Mesothelial cell of epicardium (in vitro differentiated cells): ENCODE results near the gene PIKFYVE. TPM values are rescaled to one million over a fixed set of nuclear protein-coding genes. Genes with fewer than 3 reads are reported as not detected.

ENCODE experiments used
- DNase-seq, 2 experiments: peaks; one replicate each; pipeline ENCODE4 v3.0.0; 2021; ENCODE audit warnings: low spot score in 2 of 2; ENCODE audit not compliant: unreplicated experiment in 2 of 2
- H3K27ac Mint-ChIP-seq: 2 replicates; pipeline ENCODE4 v1.8.0; 2021; ENCODE audit warnings: mixed read lengths
- H3K27me3 Mint-ChIP-seq: 2 replicates; pipeline ENCODE4 v1.8.0; 2021; ENCODE audit warnings: low read depth, mixed read lengths
- H3K36me3 Mint-ChIP-seq: 2 replicates; pipeline ENCODE4 v1.8.0; 2021; ENCODE audit warnings: mixed read lengths
- H3K4me1 Mint-ChIP-seq: 2 replicates; pipeline ENCODE4 v1.8.0; 2021; ENCODE audit warnings: mixed read lengths
- H3K4me3 Mint-ChIP-seq: 2 replicates; pipeline ENCODE4 v1.8.0; 2021; ENCODE audit warnings: mild to moderate bottlenecking, moderate library complexity, mixed read lengths
- H3K9me3 Mint-ChIP-seq: 2 replicates; pipeline ENCODE4 v1.8.0; 2021; ENCODE audit warnings: mixed read lengths
- CTCF ChIP-seq: fragments of 200-600 bp; sonication (generic); IDR thresholded peaks from one replicate; pipeline ENCODE4 v1.5.0; 2021; ENCODE audit warnings: antibody characterized with exemption; ENCODE audit not compliant: unreplicated experiment
- total RNA-seq: library from RNA; stranded (reverse); gene quantifications from 3 replicates; pipeline ENCODE4 v1.2.1, GENCODE V29; 2021

The PIKFYVE gene
- total RNA-seq, 1 donor from 2014 or later: 46.7 TPM

- Mint-ChIP-seq H3K36me3 (peaks cover 51% of the 10 kb centered on the region), H3K27me3 (no peaks in the 10 kb centered on the region), H3K27ac (no peak overlapping the region), H3K4me1 (no peaks in the 10 kb centered on the region), H3K4me3 (no peak overlapping the region), H3K9me3 (peaks cover 5% of the 10 kb centered on the region)
- DNase-seq: no peak
- no peak for TF ChIP-seq CTCF
Observed at GRCh38 chr2:208297961-208298360, 31.9 kb downstream of the PIKFYVE start.

- DNase-seq: no peak
- H3K27me3 Mint-ChIP-seq: no peaks in the 10 kb centered on the region
- H3K9me3 Mint-ChIP-seq: no peaks in the 10 kb centered on the region
- no peak for TF ChIP-seq CTCF
- H3K36me3 Mint-ChIP-seq: peaks cover 43% of the 10 kb centered on the region
- H3K4me1 Mint-ChIP-seq: no peaks in the 10 kb centered on the region
- H3K27ac Mint-ChIP-seq: no peak overlapping the region
- no peak overlapping the region for H3K4me3 Mint-ChIP-seq
Observed at GRCh38 chr2:208300847-208301618, 35.0 kb downstream of the PIKFYVE start.

DNA sequence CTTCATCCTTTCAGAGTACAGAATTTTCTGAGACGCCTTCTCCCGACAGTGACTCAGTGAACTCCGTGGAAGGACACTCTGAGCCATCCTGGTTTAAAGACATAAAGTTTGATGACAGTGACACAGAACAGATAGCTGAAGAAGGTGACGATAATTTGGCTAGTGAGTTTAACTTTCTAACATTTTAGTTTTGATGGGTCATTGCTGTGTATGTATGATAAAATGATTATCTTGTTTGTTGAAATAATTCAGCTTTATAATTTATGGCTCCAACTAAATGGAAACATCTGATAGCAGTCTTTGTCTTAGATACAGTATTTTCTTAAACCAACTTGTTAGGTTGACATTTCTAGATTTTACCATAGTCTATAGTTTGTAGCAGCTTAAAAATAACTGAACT, 38.1 kb downstream of the PIKFYVE start:
- DNase-seq: no peak
- H3K36me3 Mint-ChIP-seq: peaks cover 55% of the 10 kb centered on the region
- H3K4me3 Mint-ChIP-seq: no peak overlapping the region
- no peaks in the 10 kb centered on the region for H3K4me1 Mint-ChIP-seq
- no peak for TF ChIP-seq CTCF
- no peak overlapping the region for H3K27ac Mint-ChIP-seq
- no peaks in the 10 kb centered on the region for H3K27me3 Mint-ChIP-seq
- H3K9me3 Mint-ChIP-seq: no peaks in the 10 kb centered on the region

- DNase-seq: no peak
- Mint-ChIP-seq H3K36me3 (peaks cover 52% of the 10 kb centered on the region), H3K4me1 (no peaks in the 10 kb centered on the region), H3K27me3 (no peaks in the 10 kb centered on the region), H3K27ac (no peak overlapping the region), H3K9me3 (no peaks in the 10 kb centered on the region), H3K4me3 (no peak overlapping the region)
- no peak for TF ChIP-seq CTCF
Observed at GRCh38 chr2:208304695-208305094, 38.6 kb downstream of the PIKFYVE start.

DNA sequence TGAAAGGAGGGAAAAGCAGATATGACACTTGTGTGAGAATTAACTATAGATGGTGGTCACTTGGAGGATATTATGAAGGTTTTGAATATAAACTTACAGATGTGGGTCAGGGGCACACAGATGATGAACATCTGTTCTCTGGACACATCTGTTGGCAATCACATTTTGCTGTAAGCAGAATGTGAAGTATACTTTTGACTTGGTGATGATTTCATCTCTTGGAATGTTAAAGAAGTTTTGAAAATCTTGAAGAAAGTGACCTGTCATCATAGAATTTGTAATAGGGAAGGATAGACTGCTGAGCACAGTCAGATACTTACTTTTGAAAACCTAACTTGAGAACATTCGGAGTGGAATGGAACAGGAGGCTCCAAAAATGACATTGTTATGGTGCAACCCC, 40.2 kb downstream of the PIKFYVE start:
- H3K36me3 Mint-ChIP-seq: peaks cover 44% of the 10 kb centered on the region
- no peaks in the 10 kb centered on the region for H3K27me3 Mint-ChIP-seq
- H3K9me3 Mint-ChIP-seq: no peaks in the 10 kb centered on the region
- no peak for TF ChIP-seq CTCF
- H3K4me1 Mint-ChIP-seq: peaks cover 8% of the 10 kb centered on the region
- no peak overlapping the region for H3K27ac Mint-ChIP-seq
- no peak for DNase-seq
- no peak overlapping the region for H3K4me3 Mint-ChIP-seq
